SW480 (cell line): ENCODE data around the gene QDPR.
"Not testable (repeated sequence)": the region's sequence is repeated elsewhere in the genome, so short reads cannot be mapped to it uniquely, and the experiment has no call there.

Source experiments
- DNase-seq: peaks from one replicate; pipeline ENCODE4 v3.0.0-alpha.2; 2016; ENCODE audit warnings: low spot score

QDPR gene

DNA sequence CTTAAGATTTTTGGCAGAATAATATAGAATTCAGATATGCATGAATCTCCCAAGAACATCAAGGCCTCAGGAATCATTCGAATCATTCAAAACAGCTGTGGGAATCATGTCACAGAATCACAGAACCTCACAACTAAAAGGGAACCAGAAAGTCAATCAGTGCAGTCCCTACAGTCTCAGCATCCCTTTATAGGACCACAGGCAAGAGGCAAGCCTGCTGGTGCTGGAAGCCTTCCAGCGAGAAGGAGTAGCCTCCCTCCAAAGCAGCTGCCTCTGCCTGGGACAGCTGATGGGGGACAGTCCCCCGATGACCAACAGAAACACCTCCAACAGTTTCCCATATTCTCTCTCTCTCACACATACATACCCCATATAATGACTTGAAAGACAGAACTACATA is 20.7 kb downstream of the QDPR start:
- no peak for DNase-seq

DNA sequence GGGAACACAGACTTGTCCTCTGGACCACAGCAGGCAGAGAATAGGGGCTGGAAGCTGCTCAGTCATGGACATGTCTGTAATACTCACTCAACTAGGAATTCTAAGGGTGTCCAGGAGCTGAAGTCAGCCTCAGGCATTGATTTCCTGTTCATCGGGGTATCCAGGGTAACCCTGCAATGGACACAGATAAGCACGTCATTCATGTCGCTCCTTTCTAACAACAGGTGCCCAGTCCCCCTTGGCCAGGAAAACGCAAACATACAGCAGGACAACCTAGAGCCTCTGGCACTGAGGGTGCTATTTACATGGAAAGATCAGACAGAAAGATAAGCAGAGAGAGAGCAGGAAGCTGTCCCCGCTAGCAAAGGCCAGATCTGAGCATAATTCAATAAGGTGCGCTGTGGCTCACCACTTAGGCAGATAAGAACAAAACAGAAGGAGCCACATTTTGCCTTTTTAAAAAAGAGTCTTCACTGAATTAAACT is 21.3 kb downstream of the QDPR start:
- no peak for DNase-seq

DNA sequence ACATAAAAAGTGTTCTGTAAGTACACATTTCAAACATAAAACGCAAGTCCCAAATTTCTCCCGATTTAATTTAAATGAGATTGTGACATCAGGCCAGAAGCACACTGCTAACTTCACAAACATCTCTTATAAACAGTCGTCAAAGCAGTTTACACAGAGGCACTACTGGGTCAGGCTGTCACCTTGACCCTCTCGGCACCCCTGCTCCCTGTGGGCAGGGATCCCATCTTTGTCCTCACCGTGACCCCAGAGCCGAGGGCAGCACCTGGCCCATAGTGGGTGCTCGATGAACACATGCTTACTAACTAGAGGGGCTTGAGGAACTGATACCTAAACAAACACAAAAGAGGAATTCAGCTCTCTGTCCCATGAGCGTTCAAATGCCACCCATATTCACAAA is 22.2 kb downstream of the QDPR start:
- no peak for DNase-seq

DNA sequence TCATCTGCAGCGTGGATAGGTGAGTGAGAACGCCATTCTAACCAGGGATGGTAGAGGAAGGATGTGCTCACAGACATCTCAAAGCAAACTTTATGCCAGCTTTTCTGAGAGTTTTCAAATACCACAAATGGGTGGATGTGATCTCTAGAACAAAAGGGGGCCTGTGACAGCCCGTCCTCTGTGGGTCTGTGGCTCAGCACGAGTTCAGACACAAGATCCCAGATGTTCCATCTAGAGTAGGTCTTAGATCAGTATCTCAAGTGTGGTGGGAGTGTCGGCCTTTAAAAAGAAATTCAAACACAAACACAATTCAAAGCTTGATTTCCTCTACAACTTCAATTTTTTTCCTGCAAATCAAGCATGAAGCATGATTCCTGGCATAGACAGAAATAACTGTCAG is 22.8 kb downstream of the QDPR start:
- no peak for DNase-seq

DNA sequence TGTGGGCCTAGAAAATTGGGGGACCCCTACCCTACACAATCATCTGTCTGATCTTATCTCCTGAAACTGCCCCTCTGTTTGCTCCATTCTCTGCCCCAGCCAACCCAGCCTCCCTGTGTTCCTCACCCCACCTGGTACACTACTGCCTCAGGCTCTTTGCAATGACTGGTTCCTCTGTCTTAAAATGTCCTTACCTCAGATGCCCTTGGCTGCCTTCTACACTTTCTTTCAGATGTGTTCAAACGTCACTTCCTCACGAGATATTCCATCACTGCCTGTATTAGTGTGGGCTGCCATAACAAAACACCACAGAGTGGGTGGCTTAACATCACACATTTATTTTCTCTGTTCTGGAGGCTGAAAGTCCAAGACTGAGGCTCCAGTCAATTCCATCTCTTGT is 29.2 kb downstream of the QDPR start:
- no peak for DNase-seq

DNA sequence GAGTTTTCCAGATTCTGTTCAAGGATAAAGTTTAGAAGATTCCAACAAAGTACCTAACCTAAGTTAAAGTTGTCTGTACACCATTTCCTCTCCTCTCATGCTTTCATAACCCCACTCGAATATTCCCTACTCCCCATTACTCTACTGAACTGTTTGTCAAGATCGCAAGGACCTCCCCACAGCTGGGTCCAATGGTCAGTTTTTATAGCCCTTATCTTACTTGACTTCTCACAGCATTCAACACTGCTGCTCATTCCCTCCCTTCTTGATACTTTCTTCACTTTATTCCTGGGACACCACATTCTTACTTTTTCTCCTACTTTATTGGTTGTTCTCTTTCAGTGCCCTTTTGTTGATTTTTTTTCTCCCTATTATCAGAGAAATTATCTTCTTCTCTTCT is 30.9 kb downstream of the QDPR start:
- no peak for DNase-seq

DNA sequence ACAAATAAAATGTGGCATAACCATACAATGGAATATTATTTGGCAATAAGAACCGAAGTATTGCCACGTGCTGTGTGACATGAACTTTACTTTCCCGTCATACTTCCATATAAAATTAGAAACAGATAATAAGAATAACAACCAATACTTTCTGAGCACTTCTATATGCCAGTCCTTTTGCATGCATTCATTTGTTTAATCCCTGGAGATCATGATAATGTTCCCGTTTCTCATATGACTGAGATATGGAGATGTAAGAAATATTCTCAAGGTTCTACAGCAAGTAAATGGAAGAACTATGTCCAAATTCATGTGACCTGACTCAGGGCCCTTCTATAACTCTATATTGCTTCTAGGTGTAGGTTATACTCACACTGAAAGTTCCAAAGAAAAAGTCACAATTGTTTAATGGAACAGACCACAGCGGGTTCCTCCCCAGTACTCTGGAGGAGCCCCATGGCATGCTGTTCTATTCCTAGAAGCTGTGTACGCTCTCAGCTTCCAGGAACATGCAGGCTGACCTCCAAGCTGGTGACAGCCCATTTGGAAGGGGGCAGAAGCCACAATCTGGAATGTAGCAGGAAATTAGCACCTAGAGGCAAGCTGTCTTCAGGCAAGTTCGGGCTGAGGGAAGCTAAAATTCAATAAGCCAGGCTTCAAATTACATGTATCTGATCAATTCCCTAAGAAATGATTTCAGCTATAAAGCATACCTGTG is 31.5 kb downstream of the QDPR start:
- no peak for DNase-seq

DNA sequence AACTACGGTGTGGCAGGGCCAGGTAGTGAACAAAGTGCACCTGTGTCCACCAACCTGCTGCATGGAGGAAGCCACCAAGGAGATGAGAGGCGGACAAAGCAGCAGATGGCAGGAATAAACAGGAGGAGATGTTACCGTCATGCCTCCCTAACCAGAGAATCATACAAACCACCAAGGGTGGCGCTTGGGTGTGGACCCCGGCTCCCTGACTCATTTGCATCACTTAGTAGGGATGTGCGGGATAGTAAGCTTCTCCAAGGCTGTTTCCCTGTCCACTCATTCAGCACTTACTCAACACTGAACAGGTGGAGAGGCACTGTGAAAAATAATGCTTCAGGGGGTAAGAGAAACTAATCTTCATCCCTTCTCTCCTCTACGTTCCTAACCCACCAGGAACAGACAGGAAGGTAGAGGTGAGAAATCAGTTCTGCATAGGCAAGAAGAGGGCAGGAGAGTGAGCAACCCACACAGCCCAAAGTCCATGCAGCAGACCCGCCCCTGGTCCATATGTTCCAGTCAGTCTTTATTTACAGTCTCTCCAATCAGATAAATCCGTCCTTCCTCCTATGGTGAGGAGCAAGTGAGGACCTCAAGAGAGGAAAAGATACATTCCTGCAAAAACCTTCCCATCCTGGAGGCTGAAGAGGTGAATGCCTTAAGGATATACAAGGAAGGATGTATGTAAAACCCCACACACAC is 34.0 kb downstream of the QDPR start:
- DNase-seq: no peak

DNA sequence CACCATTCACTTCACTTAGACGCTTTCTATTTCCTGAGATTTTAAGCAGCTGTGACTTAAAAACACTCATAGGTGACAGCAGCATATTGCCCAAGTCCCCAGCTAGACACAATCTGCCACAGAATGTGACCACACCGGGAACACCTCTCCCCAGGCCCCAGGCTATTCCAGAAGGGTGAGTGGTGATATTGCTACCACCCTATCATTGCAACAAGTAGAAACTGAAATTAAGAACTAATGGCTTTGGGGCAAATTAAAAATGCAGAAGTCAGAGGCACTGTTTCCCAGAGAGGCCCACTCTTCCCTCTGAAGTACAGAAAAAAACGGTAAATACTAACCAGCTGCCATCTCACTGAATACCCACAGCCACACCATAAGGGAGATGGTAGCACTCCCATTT is 35.0 kb downstream of the QDPR start:
- no peak for DNase-seq

DNA sequence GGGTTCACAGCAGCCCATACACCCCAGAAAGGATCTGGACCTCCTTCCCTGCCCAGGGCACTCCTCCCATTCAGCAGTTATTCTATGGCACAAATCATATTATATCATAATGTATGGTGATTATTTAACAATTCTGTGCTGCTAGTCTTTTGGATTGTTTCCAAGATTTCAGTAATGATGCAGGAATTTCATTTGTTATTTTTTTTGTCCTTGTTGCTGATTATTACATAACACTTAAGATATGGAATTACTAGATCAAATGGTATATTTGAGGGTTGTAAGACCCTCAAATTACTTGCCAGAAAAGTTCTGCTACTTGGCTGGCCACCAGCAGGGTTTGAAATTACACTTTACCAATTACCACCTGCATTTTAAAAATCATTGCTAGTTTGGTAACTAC is 36.4 kb downstream of the QDPR start:
- DNase-seq: no peak

DNA sequence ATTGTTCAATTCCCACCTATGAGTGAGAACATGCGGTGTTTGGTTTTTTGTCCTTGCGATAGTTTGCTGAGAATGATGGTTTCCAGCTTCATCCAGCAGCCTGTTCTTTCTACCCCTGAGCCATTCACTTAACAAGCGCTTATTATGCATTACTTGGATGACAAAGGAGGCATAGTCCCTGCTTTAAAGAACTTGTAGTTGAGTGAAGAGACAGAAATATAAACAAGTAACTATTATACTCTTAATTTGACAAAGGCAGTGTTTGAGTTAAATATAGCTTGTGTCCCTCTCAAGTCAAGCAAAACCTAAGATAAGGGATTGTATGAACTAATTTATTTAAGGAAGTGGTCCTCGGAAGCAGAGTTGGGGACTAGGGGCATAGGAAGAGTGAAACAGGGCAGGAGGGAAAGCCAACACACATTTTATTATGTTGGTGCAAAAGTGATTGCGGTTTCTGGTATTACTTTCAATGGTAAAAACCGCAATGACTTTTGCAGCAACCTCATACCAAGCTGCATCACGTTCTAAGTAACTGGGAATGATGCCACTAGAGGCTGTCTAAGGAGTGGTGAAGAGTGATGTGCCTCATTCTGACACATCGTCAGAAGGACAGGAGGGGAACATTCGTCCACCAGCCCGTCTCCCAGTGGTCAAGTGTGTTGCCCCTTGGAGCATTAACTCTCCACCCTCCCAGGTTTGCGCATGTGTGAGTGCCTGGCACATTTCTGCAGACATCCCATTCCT is 41.8 kb downstream of the QDPR start:
- DNase-seq: no peak

DNA sequence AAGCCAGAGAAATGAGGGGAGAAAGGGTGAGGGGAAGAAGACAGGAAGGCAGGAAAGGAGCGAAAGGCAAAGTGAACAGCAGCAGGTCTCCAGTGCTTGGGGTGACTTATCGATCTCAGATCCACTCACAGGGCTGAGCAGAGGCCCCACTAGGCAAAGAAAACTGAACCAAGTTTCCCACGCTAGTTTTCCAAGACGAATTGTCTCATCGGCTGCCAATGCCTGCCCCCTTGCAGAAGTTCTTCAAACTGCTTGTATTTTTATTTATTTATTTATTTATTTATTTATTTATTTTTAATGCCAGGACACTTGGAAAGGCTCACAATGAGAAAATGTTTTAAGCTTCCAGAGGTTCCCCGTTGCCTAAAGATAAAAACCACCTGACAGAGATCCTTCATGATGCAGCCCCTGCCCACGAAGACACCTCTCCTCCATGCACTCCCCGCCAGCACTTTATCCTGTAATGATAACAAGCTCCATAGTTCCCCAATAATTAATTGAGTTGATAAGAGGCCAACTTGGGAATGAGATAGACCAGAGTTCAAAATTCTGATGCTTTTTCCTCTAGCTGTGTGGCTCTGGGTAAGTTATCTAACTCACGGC is 43.2 kb downstream of the QDPR start:
- DNase-seq: peak; percentile 5

DNA sequence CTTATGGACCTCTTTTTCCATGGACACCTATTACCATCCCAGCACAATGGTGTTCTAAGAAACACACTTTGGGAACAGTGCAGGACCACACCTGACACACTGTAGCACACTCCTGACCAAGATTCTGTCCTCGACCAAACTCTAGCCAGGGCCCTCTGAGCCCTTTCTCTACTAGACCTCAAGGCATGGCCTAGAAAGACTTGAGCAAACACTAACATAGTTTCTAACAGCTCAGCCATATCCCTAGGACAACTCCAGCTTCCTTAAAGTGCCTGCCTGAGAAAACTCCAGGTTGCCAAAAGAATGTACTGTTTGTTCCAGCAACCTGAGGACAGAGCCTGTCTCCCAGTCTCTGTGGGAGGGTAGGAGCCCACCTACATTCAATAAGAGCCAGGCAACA is 48.3 kb downstream of the QDPR start:
- DNase-seq: no peak

DNA sequence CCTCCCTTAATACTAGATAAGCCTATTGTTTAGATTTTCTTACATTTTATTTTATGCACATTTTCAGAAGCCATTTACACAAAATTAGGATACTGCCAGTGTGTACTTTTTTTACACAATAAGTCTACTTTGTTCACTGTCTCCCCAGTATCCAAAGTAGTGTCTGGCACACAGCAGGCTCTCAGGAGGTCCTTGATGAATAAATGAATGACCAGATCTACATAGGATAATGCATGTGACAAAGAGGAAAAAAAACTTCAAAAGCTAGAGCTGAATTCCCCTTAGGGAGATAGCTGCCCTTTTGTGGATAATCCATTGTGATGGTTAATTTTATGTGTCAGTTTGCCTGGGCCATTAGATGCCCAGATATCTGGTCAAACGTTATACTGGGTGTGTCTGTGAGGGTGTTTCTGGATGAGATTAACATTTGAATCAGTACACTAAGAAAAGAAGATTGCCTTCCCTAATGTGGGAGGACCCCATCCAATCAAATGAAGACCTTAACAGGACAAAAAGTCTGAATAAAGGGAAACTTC is 61.6 kb downstream of the QDPR start:
- no peak for DNase-seq

DNA sequence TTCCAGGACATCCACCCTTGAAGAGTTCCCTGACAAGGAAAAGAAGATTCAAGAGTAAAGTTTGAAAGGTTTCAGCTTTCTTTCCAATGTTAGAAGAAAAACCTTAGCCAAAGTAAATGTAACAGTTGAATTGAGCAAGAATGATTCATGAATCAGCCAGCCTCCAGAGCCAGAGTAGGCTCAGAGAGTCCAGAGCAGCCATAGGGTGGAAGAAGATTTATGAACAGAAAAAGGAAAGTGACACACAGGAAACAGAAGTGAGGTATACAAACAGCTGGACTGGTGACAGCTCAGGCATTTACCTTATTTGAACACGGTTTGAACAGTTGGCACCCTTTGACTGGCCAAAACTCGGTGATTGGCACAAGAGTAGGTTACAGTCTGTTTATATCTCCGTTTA is 63.2 kb downstream of the QDPR start:
- DNase-seq: no peak

DNA sequence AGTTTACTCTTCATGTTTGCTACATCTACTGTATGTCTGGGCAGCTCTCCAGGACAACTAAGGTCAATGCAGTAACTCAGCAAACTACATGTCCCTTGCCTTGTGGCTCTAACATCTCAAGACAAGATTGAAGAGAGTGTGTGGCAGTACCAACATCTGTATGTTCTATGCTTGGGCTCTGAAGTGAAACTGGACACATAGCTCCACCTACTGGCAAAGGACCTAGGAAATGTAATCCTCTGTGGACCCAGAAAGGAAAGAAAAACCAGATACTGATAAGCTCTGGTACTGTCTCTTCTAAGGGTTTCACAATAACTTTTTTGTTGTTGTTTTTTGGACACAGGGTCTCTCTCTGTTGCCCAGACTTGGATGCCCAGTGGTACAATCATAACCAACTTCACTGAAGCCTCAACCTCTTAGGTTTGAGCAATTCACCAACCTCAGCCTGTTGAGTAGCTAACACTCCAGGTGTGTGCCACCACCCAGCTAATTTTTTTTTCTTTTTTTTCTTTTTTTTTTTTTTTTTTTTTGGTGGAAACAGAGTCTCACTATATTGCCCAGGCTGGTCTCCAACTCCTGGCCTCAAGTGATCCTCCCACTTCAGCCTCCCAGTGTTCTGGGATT is 64.1 kb downstream of the QDPR start:
- peak; percentile 57 for DNase-seq

DNA sequence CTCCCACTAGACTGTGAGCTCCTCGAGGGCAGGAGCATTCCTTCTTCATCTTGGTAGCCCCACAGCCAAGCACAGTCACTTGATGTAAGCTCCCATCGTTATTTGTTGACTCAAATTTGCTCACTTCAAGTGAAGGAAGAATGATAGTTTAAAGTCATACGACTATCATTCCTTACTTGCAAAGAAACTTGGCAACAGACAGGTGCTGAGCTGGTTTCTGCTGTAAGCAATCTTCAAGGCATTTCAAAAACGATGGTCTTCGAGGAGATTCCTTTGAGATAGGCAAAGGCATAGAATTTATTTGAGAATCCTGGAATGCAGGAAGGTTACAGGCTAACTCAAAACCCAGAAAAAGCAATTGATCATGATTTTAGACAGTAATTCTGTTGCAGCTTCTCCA is 64.8 kb downstream of the QDPR start:
- no peak for DNase-seq

DNA sequence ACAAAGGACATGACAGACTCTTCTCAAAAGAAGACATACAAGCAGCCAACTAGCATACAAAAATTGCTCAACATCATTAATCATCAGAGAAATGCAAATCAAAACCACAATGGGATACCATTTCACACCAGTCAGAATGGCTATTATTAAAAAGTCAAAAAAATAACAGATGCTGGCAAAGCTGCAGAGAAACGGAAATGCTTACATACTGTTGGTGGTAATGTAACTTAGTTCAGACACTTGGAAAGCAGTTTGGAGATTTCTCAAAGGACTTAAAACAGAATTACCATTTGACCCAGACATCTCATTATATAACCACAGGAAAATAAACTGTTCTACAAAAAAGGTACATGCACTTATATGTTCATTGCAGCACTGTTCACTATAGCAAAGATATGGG is 69.4 kb downstream of the QDPR start:
- not testable (repeated sequence) for DNase-seq

DNA sequence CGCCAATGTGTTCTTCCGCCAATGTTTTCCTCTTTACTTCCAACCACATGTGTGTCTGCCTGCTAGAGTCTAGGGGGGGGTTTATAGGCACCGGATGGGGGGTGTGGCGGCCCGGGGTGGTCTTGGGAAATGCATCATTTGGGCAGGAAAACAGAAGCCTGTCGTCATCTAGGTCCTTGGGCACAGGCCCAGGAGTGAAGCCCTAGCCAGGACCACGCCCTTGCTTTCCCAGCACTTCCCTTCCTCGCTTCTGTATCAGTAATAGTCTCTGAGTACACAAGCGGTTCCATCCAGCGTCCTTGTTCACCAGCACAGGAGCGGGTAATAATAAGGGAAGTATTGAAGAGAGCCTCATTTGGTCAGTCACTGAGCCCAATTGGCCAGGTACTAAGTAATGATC is 74.5 kb downstream of the QDPR start:
- DNase-seq: no peak

DNA sequence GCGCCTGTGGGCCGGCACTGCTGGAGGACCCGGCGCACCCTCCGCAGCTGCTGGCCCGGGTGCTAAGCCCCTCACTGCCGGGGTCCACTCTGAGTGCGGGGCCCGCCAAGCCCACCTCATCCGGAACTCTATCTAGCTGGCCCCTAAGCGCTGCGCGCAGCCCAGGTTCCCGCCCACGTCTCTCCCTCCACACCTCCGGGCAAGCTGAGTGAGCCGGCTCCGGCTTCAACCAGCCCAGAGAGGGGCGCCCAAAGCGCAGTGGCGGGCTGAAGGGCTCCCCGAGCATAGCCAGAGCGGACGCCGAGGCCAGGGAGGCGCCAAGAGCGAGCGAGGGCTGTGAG is 75.2 kb downstream of the QDPR start:
- DNase-seq: no peak
